RKO (cell line): ENCODE results near the gene SUSD4.

Source experiments
- DNase-seq: peaks from one replicate; pipeline ENCODE4 v3.0.0-alpha.2; 2016; ENCODE audit warnings: low spot score

SUSD4 gene

GRCh38 chr1:223230161-223230881 is 133.7 kb downstream of the SUSD4 start:
- DNase-seq, result peak; percentile 8

DNA sequence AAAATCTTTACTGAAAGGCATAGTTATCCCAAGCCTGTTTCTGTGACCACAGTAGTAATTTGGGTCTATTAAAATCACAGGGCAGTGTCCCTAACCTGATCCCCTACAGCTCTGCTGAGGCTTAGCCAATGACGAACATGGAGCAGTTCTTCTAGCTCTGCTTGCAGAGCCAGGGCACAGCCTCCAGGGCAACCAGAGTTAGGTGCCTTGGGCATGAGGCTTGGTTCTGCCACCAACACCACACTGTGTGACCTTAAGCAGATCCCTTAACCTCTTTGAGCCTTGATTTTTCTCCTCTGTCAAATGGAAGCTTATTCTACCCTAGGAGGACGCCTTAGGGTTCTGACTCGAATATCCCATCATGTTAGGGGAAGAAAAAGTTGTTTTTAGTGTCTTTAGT is 134.2 kb downstream of the SUSD4 start:
- DNase-seq, result no peak

- DNase-seq, result no peak
Observed at GRCh38 chr1:223228931-223229528, 134.9 kb downstream of the SUSD4 start.

DNA sequence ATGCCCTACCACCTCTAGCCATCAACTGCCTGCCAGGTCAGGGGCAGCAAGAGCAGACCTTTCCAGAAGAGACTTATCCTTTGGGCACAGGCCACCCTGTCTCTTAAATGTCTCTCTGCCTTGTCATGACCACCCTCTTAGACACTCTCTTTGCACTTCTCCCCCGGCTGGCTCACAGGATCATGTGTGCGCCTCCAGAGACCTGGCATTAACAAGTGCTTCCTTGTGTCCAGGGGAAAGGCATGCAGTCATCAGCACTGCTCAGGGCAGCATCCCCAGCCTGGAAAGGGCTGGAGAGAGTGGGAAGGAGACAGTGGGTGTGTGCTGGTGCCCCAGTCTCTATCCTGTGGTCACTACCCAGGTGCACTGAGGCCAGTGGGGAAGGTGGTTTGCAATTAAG is 135.8 kb downstream of the SUSD4 start:
- no peak for DNase-seq

DNA sequence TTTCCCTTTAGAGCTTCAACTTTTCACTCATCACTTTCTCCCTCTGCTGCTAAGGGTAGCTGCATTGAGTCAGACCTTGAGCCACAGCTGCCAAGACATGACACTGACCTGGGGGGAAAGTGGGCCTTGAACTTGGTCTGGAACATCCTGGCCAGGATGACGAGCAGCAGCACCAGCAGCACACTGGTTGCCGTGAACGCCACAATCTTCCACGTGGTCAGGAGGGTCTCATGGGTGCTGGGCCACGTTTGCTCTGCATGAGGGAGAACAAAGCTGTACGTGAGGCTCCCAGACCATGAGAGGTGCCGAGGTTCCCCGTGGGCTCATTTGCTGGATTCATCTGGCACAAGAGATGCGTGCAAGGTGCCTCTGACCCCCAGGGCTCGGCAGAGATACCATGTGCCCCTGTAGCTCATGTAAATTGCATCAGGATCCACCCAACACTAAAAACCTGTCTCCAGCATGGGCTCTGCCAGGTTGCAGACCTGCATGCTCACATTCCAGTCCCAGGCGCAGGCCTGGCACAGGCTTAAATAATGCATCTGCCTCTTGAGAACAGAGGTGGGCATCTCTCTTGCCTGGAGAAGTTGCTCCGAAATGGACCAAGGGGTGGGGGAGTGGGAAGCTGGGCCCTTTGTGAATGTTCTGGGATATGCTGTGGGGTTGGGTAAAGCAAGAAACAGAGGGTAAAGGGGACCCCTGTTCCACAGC is 136.3 kb downstream of the SUSD4 start:
- DNase-seq, result no peak

DNA sequence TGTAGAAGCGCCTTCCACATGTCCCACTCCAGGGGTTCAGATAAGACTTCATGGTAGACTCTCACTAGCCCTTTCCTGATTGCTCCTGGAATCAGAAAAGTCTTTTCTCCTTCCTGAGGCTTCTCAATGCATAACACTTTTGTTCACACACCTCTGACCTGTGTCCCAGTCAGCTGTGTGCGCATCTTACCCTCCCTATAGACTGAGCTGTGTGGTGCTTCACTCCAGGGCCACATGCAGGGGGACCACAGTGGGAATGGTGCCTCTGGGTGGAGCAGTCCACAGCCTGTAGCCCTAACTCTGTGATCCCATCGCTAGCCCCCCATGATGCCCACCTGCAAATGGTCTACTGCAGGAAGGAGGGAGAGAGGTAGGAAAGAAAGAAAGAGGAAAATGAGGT is 136.9 kb downstream of the SUSD4 start:
- no peak for DNase-seq

GRCh38 chr1:223226271-223226670 is 137.7 kb downstream of the SUSD4 start:
- no peak for DNase-seq

GRCh38 chr1:223225481-223225880 is 138.5 kb downstream of the SUSD4 start:
- no peak for DNase-seq

DNA sequence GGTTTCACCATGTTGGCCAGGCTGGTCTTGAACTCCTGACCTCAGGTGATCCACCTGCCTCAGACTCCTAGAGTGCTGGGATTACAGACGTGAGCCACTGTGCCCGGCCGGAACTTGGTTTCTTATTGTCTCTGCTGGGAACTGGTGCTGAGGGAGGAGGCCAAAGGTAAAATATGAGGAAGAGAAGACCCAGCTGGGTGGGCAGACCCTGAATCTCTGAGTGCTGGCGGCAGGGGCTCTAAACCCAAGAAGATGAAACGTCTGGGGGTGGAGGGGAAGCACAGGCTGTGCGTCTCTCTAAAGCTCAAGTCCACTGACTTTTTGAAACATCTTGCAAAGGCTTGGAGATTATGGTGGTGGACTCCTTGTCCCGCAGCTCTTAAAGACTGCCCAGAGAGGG is 138.9 kb downstream of the SUSD4 start:
- no peak for DNase-seq

- peak; percentile 5 for DNase-seq
Observed at GRCh38 chr1:223224465-223224864, 139.5 kb downstream of the SUSD4 start.

DNA sequence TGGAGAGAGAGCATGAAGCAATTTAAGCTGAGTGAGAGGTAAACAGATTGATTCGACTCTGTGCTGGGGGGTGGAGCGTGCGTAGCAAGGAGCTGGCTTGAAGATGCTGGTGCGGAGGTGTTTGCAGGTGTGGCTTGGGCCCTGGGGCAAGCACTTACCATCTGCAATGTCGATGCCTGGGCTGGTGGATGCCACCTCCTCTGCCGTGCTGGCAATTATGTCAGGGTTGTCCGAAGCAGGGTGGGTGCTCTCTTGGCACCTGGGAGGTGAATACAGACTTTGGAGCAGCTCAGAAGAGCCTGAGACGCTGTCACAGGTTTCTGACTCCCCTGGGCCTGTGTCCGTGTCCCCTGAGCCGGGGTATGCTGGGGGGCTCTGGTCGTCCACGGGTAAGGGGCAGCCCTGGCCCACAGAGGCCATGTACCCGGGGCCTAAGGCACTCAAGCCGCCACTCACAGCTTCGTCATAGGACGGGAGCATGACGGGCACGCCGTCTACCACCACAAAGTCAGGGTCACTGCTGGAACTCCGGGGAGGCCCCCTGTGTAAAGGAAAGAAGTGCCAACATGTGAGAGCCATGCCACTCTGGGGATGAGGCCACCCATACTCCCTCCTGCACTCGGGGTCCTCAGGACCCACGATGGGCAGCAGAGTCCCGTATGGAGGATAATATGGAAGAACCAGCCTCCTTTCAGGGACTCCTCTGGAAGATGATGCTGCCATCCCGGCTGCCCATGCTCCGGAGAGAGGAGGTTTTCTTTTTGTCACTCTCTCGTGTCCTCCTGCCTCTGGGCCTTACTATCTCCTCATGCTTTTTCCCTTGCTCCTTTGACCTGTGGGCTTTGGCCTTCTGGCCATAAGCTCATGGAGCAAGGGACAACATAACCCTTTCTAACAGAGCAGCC is 140.6 kb downstream of the SUSD4 start:
- DNase-seq, result no peak

GRCh38 chr1:223222377-223222776 is 141.6 kb downstream of the SUSD4 start:
- DNase-seq, result no peak

DNA sequence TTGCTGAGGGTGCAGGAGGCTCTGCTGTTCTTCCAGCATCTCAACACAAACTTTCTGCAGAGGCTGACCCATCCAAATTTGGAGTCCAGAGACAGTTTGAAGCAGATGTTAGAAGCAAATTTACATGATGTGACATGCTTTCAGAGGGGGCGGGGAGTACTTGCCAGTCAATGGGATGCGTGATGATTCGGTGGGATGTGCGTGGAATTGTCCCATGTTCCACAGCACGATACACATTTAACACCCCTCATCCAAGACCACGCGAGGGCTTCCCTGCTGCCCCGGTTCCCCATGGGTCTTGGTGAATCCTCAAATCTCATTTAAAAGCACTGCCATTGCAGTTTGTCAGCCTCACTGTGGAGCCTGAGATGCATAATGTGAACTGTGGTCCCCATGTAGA is 142.3 kb downstream of the SUSD4 start:
- DNase-seq, result no peak

GRCh38 chr1:223219846-223220610 is 143.9 kb downstream of the SUSD4 start:
- no peak for DNase-seq

DNA sequence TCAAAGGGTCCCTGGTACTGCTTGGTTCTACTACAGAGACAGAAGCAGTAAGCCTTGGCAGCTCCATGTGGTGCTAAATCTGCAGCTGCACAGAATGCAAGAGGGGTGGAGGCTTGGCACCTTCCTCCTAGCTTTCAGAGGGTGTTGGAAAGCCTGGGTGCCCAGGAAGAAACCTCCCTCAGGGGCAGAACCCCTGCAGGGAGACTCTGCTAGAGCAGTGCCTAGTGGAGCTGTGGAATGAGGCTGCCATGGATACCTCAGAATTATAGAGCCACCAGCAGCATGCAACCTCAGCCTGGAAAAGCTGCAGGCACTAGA is 144.7 kb downstream of the SUSD4 start:
- no peak for DNase-seq

- DNase-seq, result no peak
Observed at GRCh38 chr1:223217781-223218180, 146.2 kb downstream of the SUSD4 start.

DNA sequence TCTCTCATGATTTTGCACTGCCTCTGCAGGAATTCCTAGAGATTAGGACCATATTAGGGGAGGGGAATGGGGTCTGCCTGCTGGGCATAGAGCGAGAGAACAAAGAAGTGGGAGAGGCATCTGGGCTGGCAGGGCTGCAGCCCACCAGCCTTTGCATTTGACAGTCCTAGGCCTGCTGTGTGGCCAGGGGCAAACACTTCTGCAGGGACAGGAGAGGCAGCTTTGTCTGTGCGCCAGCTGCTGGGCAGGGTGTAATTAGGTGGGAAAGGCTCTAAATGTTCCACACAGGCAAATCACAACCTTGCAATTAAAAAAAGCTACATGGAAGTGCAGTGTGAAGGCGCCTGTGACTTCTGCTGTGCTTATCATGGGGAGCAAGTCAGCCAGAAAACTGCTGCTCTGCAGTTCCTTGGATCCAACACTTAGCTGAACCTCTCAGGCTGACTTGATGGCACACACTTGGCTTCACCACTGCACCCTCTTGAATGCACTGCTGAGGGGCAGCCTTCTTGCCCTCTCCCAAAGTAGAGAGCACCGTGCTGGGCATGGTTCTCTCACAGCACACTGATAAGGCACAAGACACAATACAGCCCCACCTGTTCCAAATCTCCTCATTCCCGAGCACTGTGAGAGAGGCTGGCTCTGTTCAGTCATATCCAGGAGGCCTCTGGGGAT is 147.3 kb downstream of the SUSD4 start:
- DNase-seq, result no peak

DNA sequence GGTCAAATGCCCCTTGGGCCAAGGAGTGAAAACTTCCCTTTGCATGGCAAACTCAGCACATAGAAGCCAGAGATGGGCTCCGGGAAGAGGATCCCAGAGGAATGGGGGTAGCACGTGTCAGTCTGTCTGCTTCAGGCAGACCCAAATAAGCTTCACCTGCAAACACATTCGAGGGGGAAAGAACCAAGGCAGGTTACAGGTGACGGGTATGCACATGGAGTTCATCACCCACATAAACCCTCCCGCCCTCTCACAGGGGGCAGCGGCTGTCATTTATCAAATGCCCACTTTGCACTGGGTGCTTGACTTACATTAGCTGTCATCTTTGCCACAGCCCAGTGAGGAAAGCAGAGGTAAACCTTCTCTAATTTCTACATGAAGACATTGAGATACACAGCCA is 147.9 kb downstream of the SUSD4 start:
- no peak for DNase-seq

DNA sequence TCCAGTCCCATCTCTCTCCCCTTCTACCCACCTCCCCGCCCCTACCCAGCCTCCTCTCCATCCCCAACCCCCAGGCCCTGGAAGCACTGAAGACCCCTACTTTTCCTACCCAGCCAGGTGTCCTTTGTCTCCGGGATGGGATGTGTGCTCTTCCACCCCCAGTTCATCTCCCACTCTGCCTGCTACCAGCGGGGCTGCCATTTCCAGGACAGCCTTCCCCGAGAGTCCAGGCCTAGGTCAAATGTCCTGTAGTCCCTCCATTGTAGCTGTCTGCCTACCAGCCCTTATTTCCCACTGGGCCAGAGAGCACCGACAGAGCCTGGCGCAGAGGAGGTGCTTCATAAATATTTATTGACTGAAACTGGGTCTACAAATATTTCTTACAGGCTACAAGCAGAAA is 148.9 kb downstream of the SUSD4 start:
- no peak for DNase-seq

GRCh38 chr1:223214261-223214807 is 149.6 kb downstream of the SUSD4 start:
- no peak for DNase-seq

GRCh38 chr1:223212441-223212840 is 151.5 kb downstream of the SUSD4 start:
- DNase-seq, result no peak
